Measurements from ENCODE around the gene SLC6A11. TPM values are rescaled to one million over a fixed set of nuclear protein-coding genes. Genes with fewer than 3 reads are reported as not detected.

SLC6A11 gene
- total RNA-seq, 2 experiments from 2014 or later = not detected

DNA sequence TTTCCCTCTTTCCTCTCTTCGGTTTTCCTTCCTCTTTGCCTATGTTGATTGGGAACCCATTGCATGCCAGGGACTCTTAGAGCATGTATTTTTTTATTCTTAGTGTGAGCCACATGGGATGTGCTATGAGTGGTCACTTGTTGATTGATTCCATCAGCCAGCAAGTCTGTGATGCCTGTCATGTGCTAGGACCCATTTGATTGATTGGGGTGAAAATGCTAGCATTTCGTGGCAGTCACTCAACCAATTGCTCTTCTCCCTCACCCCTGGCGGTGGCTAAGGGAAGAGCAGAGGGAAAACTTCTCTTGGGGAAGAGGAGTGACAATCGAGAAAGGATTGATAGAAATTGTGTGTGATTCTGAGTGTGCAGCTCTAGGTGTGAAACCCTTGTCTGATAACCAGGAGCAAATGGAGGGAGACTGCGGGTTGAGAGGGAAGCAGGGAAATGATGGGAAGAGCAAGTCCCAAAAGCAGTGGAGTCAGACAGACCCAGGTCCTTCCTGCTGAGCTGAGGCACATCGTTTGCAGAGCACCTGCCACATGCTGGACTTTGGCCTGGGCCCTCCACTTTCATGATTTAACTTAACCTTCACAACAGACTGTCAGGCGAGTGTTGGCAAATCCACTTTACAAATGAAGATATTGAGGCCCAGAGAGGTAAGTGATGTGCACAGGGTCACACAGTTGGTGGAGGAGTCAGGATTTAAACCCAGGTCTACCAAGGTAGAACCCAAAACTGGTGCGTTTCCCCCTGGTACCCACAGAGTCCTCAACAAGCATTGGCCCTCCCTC is 40.0 kb downstream of the SLC6A11 start:
- H3K36me3 ChIP-seq (ENCODE audit: insufficient read depth, low read length) = no peaks in the 10 kb centered on the region
- H4K20me1 ChIP-seq (ENCODE audit: insufficient read depth, low read length) = no peaks in the 10 kb centered on the region
- H3K4me3 ChIP-seq (ENCODE audit: low read depth, low read length, poor library complexity, severe bottlenecking) = no peak overlapping the region
- BruUV-seq (replicated peaks) = no TSS peak
- no peak for DNase-seq (ENCODE audit: low spot score)
- ChIA-PET CTCF (ENCODE audit: unreplicated experiment) (no interaction called here), POLR2A (no interaction called here)
- H2AFZ ChIP-seq (ENCODE audit: low read length) = no peak overlapping the region
- no peak overlapping the region for H3K27ac ChIP-seq (ENCODE audit: low read depth, low read length, poor library complexity, severe bottlenecking)
- H3K4me2 ChIP-seq (ENCODE audit: low read length) = no peak overlapping the region
- no peaks in the 10 kb centered on the region for H3K79me2 ChIP-seq (ENCODE audit: insufficient read depth, low read depth, low read length)
- no peaks in the 10 kb centered on the region for H3K4me1 ChIP-seq (ENCODE audit: insufficient read depth, low read length, poor library complexity, severe bottlenecking)
- TF ChIP-seq, protein P1, sequence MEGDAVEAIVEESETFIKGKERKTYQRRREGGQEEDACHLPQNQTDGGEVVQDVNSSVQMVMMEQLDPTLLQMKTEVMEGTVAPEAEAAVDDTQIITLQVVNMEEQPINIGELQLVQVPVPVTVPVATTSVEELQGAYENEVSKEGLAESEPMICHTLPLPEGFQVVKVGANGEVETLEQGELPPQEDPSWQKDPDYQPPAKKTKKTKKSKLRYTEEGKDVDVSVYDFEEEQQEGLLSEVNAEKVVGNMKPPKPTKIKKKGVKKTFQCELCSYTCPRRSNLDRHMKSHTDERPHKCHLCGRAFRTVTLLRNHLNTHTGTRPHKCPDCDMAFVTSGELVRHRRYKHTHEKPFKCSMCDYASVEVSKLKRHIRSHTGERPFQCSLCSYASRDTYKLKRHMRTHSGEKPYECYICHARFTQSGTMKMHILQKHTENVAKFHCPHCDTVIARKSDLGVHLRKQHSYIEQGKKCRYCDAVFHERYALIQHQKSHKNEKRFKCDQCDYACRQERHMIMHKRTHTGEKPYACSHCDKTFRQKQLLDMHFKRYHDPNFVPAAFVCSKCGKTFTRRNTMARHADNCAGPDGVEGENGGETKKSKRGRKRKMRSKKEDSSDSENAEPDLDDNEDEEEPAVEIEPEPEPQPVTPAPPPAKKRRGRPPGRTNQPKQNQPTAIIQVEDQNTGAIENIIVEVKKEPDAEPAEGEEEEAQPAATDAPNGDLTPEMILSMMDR (conservative IDR thresholded peaks at IDR 0.05; ENCODE audit: low read length) = peak; percentile 48
- no peak for TF ChIP-seq EZH2phosphoT487 (IDR thresholded peaks at IDR 0.05; ENCODE audit: borderline replicate concordance, low read depth, low read length)
- intact Hi-C loops (cut with micrococcal nuclease; ENCODE audit: unreplicated experiment) = no loop called here
- H3K9me2 ChIP-seq (ENCODE audit: insufficient read depth, low read length) = no peaks in the 10 kb centered on the region
- H3K9me3 ChIP-seq (ENCODE audit: low read length) = no peaks in the 10 kb centered on the region

DNA sequence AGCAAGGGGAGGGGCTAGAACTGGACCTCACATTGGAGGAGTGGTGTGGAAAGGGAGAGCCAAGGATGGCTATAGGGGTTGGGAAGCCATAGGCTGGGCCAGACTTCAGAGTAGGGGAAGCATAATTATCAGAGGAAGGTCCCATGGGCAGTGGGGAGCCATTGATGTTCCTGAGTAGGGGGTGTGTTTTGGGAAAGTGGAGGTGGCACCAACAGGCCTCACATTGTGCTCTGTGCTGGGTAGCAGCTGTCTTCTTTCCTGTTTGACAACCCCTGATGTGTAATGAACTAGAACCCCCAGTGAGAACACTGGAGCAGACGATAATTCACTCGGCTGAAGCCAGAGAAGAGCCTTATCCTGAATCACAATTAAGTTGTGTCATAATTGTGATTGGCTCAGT is 41.2 kb downstream of the SLC6A11 start:
- Histone ChIP-seq H3K4me3 (ENCODE audit: low read depth, low read length, poor library complexity, severe bottlenecking) (no peak overlapping the region), H4K20me1 (ENCODE audit: insufficient read depth, low read length) (no peaks in the 10 kb centered on the region), H3K4me1 (ENCODE audit: insufficient read depth, low read length, poor library complexity, severe bottlenecking) (no peaks in the 10 kb centered on the region), H3K27ac (ENCODE audit: low read depth, low read length, poor library complexity, severe bottlenecking) (no peak overlapping the region), H3K79me2 (ENCODE audit: insufficient read depth, low read depth, low read length) (no peaks in the 10 kb centered on the region), H3K4me2 (ENCODE audit: low read length) (no peak overlapping the region), H3K9me2 (ENCODE audit: insufficient read depth, low read length) (no peaks in the 10 kb centered on the region), H3K9me3 (ENCODE audit: low read length) (no peaks in the 10 kb centered on the region), H2AFZ (ENCODE audit: low read length) (no peak overlapping the region), H3K36me3 (ENCODE audit: insufficient read depth, low read length) (no peaks in the 10 kb centered on the region)
- DNase-seq (ENCODE audit: low spot score) = no peak
- POLR2A ChIA-PET = no interaction called here
- BruUV-seq (replicated peaks) = no TSS peak
- CTCF ChIA-PET (ENCODE audit: unreplicated experiment) = no interaction called here
- intact Hi-C loops (cut with micrococcal nuclease; ENCODE audit: unreplicated experiment) = no loop called here
- no peak for TF ChIP-seq EZH2phosphoT487 (IDR thresholded peaks at IDR 0.05; ENCODE audit: borderline replicate concordance, low read depth, low read length)
- TF ChIP-seq, protein P1 (conservative IDR thresholded peaks at IDR 0.05; ENCODE audit: low read length) = no peak

DNA sequence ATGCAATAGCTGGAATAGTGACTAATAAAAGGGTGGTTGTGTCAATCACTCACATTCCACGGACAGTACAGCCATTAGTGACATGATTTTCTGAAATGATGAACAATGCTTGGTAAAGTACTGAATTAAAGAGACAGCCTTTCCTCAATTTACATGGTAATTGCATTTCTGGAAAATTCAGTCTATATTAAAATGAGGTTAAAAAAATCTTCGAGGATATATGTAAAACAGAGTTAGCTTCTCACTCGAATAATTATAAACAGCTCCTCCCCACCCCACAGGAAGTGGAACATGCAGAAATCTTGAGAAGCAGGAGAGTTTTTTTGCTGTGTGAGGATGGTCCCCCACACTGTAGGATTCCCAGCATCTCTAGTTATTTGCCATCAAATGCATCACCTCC is 42.1 kb downstream of the SLC6A11 start:
- Histone ChIP-seq H3K27ac (ENCODE audit: low read depth, low read length, poor library complexity, severe bottlenecking) (no peak overlapping the region), H3K36me3 (ENCODE audit: insufficient read depth, low read length) (no peaks in the 10 kb centered on the region), H3K4me1 (ENCODE audit: insufficient read depth, low read length, poor library complexity, severe bottlenecking) (no peaks in the 10 kb centered on the region), H3K9me2 (ENCODE audit: insufficient read depth, low read length) (no peaks in the 10 kb centered on the region), H3K4me3 (ENCODE audit: low read depth, low read length, poor library complexity, severe bottlenecking) (no peak overlapping the region), H3K4me2 (ENCODE audit: low read length) (no peak overlapping the region), H4K20me1 (ENCODE audit: insufficient read depth, low read length) (no peaks in the 10 kb centered on the region), H3K79me2 (ENCODE audit: insufficient read depth, low read depth, low read length) (no peaks in the 10 kb centered on the region), H2AFZ (ENCODE audit: low read length) (no peak overlapping the region), H3K9me3 (ENCODE audit: low read length) (no peaks in the 10 kb centered on the region)
- intact Hi-C loops (cut with micrococcal nuclease; ENCODE audit: unreplicated experiment) = no loop called here
- ChIA-PET CTCF (ENCODE audit: unreplicated experiment) (no interaction called here), POLR2A (no interaction called here)
- no peak for TF ChIP-seq EZH2phosphoT487 (IDR thresholded peaks at IDR 0.05; ENCODE audit: borderline replicate concordance, low read depth, low read length)
- TF ChIP-seq, protein P1 (conservative IDR thresholded peaks at IDR 0.05; ENCODE audit: low read length) = no peak
- DNase-seq (ENCODE audit: low spot score) = no peak
- BruUV-seq (replicated peaks) = no TSS peak

Data from OCI-LY7 (cell line).